ENCODE data around the gene GABRA1.

Gene GABRA1

DNA sequence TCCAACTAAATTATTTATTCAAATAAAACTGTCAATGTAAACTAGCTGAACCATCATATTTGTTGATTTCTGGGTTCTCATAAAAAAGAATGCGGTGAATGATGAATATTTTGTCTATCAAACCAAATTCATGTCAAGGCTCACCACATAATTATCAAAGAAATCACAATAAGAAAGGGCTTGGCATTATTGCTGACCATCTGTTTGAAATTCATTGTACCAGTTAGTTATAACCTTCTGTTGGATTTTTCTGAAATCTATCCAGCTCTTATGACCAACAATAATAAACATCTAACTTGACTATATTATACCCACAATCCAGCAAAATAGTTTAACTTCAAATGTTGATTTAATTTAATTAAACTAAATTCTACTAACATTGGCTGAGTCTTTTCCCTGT lies 53.1 kb downstream of the GABRA1 start:
- Mint-ChIP-seq H3K9me3 (peaks cover 11% of the 10 kb centered on the region), H3K36me3 (ENCODE audit: low read depth) (no peaks in the 10 kb centered on the region), H3K27ac (no peak overlapping the region), H3K4me1 (ENCODE audit: low read depth) (no peaks in the 10 kb centered on the region), H3K4me3 (no peak overlapping the region), H3K27me3 (no peaks in the 10 kb centered on the region)
- intact Hi-C loops (cut with micrococcal nuclease) = no loop called here

DNA sequence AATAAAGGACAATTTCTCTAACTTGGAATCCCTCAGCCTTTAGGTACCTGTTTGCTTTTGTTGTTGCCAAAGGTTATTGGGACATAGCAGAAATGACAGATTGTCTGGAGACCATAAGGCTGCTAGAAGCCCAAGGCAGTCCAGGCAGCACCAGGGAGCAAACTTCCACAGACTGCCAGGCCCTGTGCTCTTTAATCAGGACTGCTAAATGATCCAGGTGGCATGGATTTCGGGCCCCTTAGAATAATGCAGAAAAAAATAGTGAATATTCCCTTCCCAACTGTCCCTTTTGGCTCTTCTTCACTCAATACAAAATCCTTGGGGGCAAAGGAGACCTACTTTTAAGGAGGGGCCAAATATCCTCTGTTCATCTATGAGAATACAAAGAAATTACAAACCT lies 73.9 kb downstream of the GABRA1 start:
- intact Hi-C loops (cut with micrococcal nuclease) = no loop called here
- Mint-ChIP-seq H3K27me3 (no peaks in the 10 kb centered on the region), H3K4me1 (ENCODE audit: low read depth) (no peaks in the 10 kb centered on the region), H3K27ac (no peak overlapping the region), H3K36me3 (ENCODE audit: low read depth) (no peaks in the 10 kb centered on the region), H3K4me3 (no peak overlapping the region), H3K9me3 (no peaks in the 10 kb centered on the region)

DNA sequence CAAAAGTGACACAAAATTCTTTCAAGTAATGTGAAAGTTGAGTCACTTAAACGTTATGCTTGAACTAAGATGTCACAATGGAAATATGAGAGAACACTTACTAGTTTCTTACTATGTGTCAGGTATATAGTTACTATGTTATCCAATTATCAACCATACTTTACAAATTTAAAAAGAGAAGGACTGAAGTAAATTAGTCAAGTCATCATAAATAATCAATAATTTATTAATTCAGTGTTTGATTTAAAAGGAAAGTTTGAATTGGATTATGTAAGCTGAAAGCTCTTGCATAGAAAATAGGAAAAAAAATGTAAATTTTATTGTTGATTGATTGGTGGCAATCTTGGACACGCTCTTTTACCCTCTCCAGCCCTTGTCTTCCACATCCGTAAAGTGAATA lies 76.3 kb downstream of the GABRA1 start:
- Mint-ChIP-seq H3K4me1 (ENCODE audit: low read depth) (no peaks in the 10 kb centered on the region), H3K36me3 (ENCODE audit: low read depth) (no peaks in the 10 kb centered on the region), H3K4me3 (no peak overlapping the region), H3K27ac (no peak overlapping the region), H3K9me3 (no peaks in the 10 kb centered on the region), H3K27me3 (no peaks in the 10 kb centered on the region)
- intact Hi-C loops (cut with micrococcal nuclease) = no loop called here

DNA sequence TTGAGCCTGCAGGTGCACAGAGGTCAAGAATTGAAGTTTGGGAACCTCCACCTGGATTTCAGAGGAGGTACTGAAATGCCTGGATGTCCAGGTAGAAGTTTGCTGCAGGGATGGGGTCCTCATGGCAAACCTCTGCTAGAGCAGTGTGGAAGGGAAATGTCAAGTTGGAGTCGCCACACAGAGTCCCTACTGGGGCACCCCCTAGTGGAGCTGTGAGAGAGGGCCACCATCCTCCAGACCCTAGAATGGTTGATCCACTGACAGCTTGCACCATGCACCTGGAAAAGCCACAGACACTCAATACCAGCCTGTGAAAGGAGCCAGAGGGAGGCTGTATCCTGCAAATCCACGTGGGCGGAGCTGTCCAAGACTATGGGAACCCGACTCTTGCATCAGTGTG lies 78.0 kb downstream of the GABRA1 start:
- Mint-ChIP-seq H3K27me3 (no peaks in the 10 kb centered on the region), H3K27ac (no peak overlapping the region), H3K9me3 (no peaks in the 10 kb centered on the region), H3K4me3 (no peak overlapping the region), H3K4me1 (ENCODE audit: low read depth) (no peaks in the 10 kb centered on the region), H3K36me3 (ENCODE audit: low read depth) (no peaks in the 10 kb centered on the region)
- intact Hi-C loops (cut with micrococcal nuclease) = no loop called here

DNA sequence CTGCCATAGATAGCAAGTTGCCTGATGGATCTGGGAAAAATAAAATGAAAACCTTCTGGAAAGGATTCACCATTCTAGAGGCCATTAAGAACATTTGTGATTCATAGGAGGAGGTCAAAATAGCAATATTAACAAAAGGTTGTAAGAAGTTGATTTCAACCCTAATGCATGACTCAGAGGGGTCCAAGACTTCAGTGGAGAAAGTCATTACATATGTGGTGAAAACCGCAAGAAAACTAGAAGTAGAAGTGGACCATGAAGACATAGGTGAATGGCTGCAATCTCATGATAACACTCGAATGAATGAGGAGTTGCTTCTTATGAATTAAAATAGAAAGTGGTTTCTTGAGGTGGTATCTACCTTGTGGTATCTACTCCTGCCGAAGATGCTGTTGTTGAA lies 86.6 kb downstream of the GABRA1 start:
- H3K27me3 Mint-ChIP-seq = no peaks in the 10 kb centered on the region
- H3K27ac Mint-ChIP-seq = no peak overlapping the region
- intact Hi-C loops (cut with micrococcal nuclease) = no loop called here
- no peak overlapping the region for H3K4me3 Mint-ChIP-seq
- H3K9me3 Mint-ChIP-seq = no peaks in the 10 kb centered on the region
- no peaks in the 10 kb centered on the region for H3K36me3 Mint-ChIP-seq (ENCODE audit: low read depth)
- no peaks in the 10 kb centered on the region for H3K4me1 Mint-ChIP-seq (ENCODE audit: low read depth)

DNA sequence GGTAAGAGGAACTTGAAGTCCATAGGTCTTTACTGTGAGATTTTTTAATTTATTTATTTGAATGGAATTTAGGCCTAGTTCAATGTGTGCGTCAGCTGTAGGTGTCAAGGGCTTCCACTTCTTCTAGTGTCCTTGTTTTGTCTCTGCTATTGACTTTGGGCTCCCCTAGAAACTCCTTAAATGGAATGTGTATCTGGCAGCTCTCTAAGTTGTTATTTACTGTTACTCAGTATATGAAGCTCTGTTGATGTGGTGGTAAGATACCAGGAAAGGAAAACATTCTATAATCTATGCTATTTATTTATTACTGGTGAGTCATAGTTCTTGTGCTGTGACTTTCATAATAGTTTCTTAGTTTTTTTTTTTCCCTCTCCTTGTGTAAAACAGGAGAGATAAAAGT lies 97.1 kb downstream of the GABRA1 start:
- no peaks in the 10 kb centered on the region for H3K9me3 Mint-ChIP-seq
- no peak overlapping the region for H3K4me3 Mint-ChIP-seq
- no peaks in the 10 kb centered on the region for H3K36me3 Mint-ChIP-seq (ENCODE audit: low read depth)

DNA sequence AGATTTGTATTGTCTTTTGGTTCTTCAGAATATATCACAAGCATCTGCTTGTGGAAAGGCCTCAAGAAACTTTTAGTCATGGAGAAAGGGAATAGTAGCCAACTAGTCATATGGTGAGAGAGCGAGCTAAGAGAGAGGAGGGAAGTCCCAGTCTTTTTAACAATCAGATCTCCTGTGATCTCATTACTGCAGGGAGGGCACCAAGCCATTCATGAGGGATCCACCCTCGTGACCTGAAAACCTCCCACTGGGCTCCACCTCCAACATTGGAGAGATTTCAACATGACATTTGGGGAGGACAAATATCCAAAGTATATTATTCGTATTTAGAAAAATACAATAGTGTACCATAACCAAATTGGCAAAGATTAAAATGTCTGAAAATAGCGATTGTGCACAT lies 99.0 kb downstream of the GABRA1 start:
- no peaks in the 10 kb centered on the region for H3K9me3 Mint-ChIP-seq
- no peaks in the 10 kb centered on the region for H3K36me3 Mint-ChIP-seq (ENCODE audit: low read depth)
- intact Hi-C loops (cut with micrococcal nuclease) = no loop called here
- H3K27ac Mint-ChIP-seq = no peak overlapping the region
- H3K4me3 Mint-ChIP-seq = no peak overlapping the region
- H3K27me3 Mint-ChIP-seq = no peaks in the 10 kb centered on the region
- H3K4me1 Mint-ChIP-seq (ENCODE audit: low read depth) = no peaks in the 10 kb centered on the region

More for the DNA sequence above, 97.1 kb downstream of the GABRA1 start:
- no peaks in the 10 kb centered on the region for H3K27me3 Mint-ChIP-seq
- no peak overlapping the region for H3K27ac Mint-ChIP-seq
- no peaks in the 10 kb centered on the region for H3K4me1 Mint-ChIP-seq (ENCODE audit: low read depth)
- intact Hi-C loops (cut with micrococcal nuclease) = no loop called here
